ENCODE measurements around the gene RUNX1. TPM values are rescaled to one million over a fixed set of nuclear protein-coding genes. Genes with fewer than 3 reads are reported as not detected.

RUNX1 gene
- total RNA-seq, 2 donors from 2014 or later: 21.3 to 23.0 TPM

GRCh38 chr21:34818662-34819158 is 230.4 kb downstream of the RUNX1 start:
- Histone ChIP-seq H3K27me3 (no peaks in the 10 kb centered on the region), H3K4me1 (peaks cover 3% of the 10 kb centered on the region), H3K36me3 (no peaks in the 10 kb centered on the region), H3K9me3 (no peaks in the 10 kb centered on the region), H3K9ac (ENCODE audit: low read depth in 2 of 2, low read length in 2 of 2) (no peak overlapping the region), H3K4me3 (no peak overlapping the region), H3K27ac (no peak overlapping the region)
- no peak for TF ChIP-seq CTCF (IDR thresholded peaks at IDR 0.05)
- peak; percentile 13 for DNase-seq
- intact Hi-C loops (cut with DNase I): no loop called here

GRCh38 chr21:34817821-34818661 is 231.1 kb downstream of the RUNX1 start:
- TF ChIP-seq CTCF (IDR thresholded peaks at IDR 0.05): no peak
- H3K4me3 ChIP-seq: no peak overlapping the region
- peak; percentile 17 for DNase-seq
- no peak overlapping the region for H3K9ac ChIP-seq (ENCODE audit: low read depth in 2 of 2, low read length in 2 of 2)
- H3K36me3 ChIP-seq: no peaks in the 10 kb centered on the region
- no peaks in the 10 kb centered on the region for H3K27me3 ChIP-seq
- peaks cover 3% of the 10 kb centered on the region for H3K4me1 ChIP-seq
- H3K27ac ChIP-seq: no peak overlapping the region
- intact Hi-C loops (cut with DNase I): no loop called here
- no peaks in the 10 kb centered on the region for H3K9me3 ChIP-seq

DNA sequence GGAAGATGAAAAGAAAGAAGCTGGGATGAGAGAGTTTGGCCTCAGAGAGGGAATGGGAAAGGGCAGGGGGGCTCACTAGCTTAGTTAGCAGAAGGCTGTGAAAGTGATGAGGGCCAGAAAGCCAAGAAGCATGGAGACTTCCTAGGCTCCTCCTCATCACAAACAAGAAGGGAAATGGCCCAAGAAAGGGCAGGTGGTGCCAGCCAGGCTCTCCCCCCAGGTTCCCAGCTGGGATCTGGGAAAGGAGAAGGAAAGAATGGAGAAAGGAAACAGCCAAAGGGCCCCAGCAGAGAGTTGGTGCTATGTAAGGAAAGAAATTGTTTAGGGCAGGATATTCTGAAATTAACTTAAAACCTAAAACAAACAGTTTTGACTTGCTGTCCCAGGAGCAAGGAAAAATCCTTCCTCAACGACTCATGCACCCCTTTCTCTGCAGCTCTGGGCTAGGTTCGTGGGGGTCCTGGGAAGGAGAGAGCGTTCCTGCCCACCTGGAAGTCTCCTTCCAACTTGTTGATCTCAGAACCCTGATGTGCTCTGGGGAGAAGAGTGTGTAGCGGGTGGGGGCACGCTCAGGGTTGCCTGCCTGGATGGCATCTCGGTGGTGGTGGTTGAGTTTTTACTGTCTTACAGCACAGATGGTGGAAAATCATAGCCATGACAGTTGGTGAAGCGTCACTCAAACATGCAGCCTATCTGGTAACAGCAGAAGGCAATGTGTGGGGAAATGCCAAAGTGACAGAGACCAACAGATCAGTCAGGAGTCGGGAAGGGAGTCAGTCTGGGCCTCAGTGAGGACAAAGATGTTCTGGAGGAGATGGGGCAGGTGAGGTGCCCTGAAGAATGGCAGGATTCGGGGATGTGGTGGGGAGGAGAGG is 233.0 kb downstream of the RUNX1 start:
- Histone ChIP-seq H3K9ac (ENCODE audit: low read depth in 2 of 2, low read length in 2 of 2) (no peak overlapping the region), H3K27ac (no peak overlapping the region), H3K4me1 (peaks cover 3% of the 10 kb centered on the region), H3K36me3 (no peaks in the 10 kb centered on the region), H3K27me3 (no peaks in the 10 kb centered on the region), H3K9me3 (no peaks in the 10 kb centered on the region), H3K4me3 (no peak overlapping the region)
- no peak for TF ChIP-seq CTCF (IDR thresholded peaks at IDR 0.05)
- intact Hi-C loops (cut with DNase I): no loop called here
- peak; percentile 6 for DNase-seq

- no peak overlapping the region for H3K27ac ChIP-seq
- H3K36me3 ChIP-seq: no peaks in the 10 kb centered on the region
Observed at GRCh38 chr21:34814529-34814951, 234.6 kb downstream of the RUNX1 start.

More at GRCh38 chr21:34814529-34814951, 234.6 kb downstream of the RUNX1 start:
- intact Hi-C loops (cut with DNase I): no loop called here
- Histone ChIP-seq H3K9ac (ENCODE audit: low read depth in 2 of 2, low read length in 2 of 2) (no peak overlapping the region), H3K9me3 (no peaks in the 10 kb centered on the region), H3K4me3 (no peak overlapping the region), H3K4me1 (peaks cover 3% of the 10 kb centered on the region), H3K27me3 (no peaks in the 10 kb centered on the region)
- DNase-seq: no peak
- TF ChIP-seq CTCF (IDR thresholded peaks at IDR 0.05): no peak
